Gastrocnemius medialis (tissue), 4 donors: Measurements from ENCODE around the gene KRT77.

Experiments used
- POLR2A ChIP-seq, 2 donors: fragments of 450-650 bp; IDR thresholded peaks; one replicate each; pipeline ENCODE4 v1.6.1; 2017; ENCODE audit warnings: antibody characterized with exemption in 2 of 2, mild to moderate bottlenecking in 2 of 2, moderate library complexity in 2 of 2
- TF ChIP-seq, protein P1 (sequence below), 5 experiments: fragments of 450-650 bp in 3 of 5; fragments of 200-600 bp in 2 of 5; sonication (generic) in 2 of 5; IDR thresholded peaks in 4 of 5; conservative IDR thresholded peaks in 1 of 5; 1 replicate in 4 of 5; 2 replicates in 1 of 5; pipeline ENCODE4 v1.5.1; 2016 to 2019; ENCODE audit warnings: antibody characterized with exemption in 5 of 5, mild to moderate bottlenecking in 3 of 5, moderate library complexity in 3 of 5

GRCh38 chr12:52745554-52745953 lies 42.2 kb upstream of the KRT77 start:
- TF ChIP-seq POLR2A (IDR thresholded peaks at IDR 0.05) = no peak
- TF ChIP-seq, protein P1, sequence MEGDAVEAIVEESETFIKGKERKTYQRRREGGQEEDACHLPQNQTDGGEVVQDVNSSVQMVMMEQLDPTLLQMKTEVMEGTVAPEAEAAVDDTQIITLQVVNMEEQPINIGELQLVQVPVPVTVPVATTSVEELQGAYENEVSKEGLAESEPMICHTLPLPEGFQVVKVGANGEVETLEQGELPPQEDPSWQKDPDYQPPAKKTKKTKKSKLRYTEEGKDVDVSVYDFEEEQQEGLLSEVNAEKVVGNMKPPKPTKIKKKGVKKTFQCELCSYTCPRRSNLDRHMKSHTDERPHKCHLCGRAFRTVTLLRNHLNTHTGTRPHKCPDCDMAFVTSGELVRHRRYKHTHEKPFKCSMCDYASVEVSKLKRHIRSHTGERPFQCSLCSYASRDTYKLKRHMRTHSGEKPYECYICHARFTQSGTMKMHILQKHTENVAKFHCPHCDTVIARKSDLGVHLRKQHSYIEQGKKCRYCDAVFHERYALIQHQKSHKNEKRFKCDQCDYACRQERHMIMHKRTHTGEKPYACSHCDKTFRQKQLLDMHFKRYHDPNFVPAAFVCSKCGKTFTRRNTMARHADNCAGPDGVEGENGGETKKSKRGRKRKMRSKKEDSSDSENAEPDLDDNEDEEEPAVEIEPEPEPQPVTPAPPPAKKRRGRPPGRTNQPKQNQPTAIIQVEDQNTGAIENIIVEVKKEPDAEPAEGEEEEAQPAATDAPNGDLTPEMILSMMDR (IDR thresholded peaks at IDR 0.05 in 4 of 5, conservative IDR thresholded peaks at IDR 0.05 in 1 of 5) = no peak
